Renal pelvis (tissue), 12 donors: ENCODE data around the gene DMRT1. TPM values are rescaled to one million over a fixed set of nuclear protein-coding genes. Genes with fewer than 3 reads are reported as not detected.
A peak's percentile ranks its signal among the peaks of the same experiment; 100 is the strongest.

Source experiments
- DNase-seq: peaks from one replicate; pipeline ENCODE4 v3.0.0-alpha.2; 2013
- long read RNA-seq, 16 experiments: transcript quantifications; one replicate each; lab custom pipeline, GENCODE V29; 2026
- polyA plus RNA-seq, 3 donors: library from polyadenylated mRNA; unstranded; fragments of 120-200 nt; gene quantifications; one replicate each; pipeline ENCODE4 v1.2.1, GENCODE V29; 2013; ENCODE audit not compliant: insufficient read length in 3 of 3

DMRT1 gene
- under 1 TPM in 1 of 3 donors, not detected in 2; 0.04 TPM for polyA plus RNA-seq
- long read RNA-seq, donor 1 = 0 reads
- long read RNA-seq, donor 2 = 0 reads
- long read RNA-seq, donor 3 = 0 reads
- long read RNA-seq, donor 4 = 0 reads
- long read RNA-seq, donor 5 = 0 reads
- long read RNA-seq, donor 6 = 0 reads
- long read RNA-seq, donor 7 = 0 reads
- long read RNA-seq, donor 8 = 0 reads
- long read RNA-seq, donor 9 = 0 reads
- long read RNA-seq, donor 10 = 0 reads
- long read RNA-seq, donor 11 = 0 reads
- long read RNA-seq, donor 12 = 0 reads
- long read RNA-seq, donor 13 = 0 reads
- long read RNA-seq, donor 14 = 0 reads
- long read RNA-seq, donor 15 = 0 reads
- long read RNA-seq, donor 16 = 0 reads

GRCh38 chr9:841371-842209 is at the start of gene DMRT1:
TSS of gene DMRT1 (plus strand) at chr9:841697. CDS start at chr9:841839, 142 bp downstream.
- DNase-seq = no peak

- DNase-seq = no peak
Observed at GRCh38 chr9:792331-793260, 48.9 kb upstream of the DMRT1 start.

GRCh38 chr9:794386-794785 is 47.1 kb upstream of the DMRT1 start:
- no peak for DNase-seq

GRCh38 chr9:795869-796268 is 45.6 kb upstream of the DMRT1 start:
- DNase-seq = no peak

GRCh38 chr9:800591-801150 is 40.8 kb upstream of the DMRT1 start:
- DNase-seq = no peak

GRCh38 chr9:801399-802071 is 40.0 kb upstream of the DMRT1 start:
- DNase-seq = peak; percentile 49

GRCh38 chr9:804026-804425 is 37.5 kb upstream of the DMRT1 start:
- DNase-seq = no peak

GRCh38 chr9:805151-805550 is 36.3 kb upstream of the DMRT1 start:
- no peak for DNase-seq

GRCh38 chr9:806285-807156 is 35.0 kb upstream of the DMRT1 start:
- peak; percentile 26 for DNase-seq

- DNase-seq = no peak
Observed at GRCh38 chr9:811106-811531, 30.4 kb upstream of the DMRT1 start.

- no peak for DNase-seq
Observed at GRCh38 chr9:818958-819357, 22.5 kb upstream of the DMRT1 start.

- DNase-seq = no peak
Observed at GRCh38 chr9:826500-827280, 14.8 kb upstream of the DMRT1 start.

- DNase-seq = no peak
Observed at GRCh38 chr9:840343-840742, 1.2 kb upstream of the DMRT1 start.

GRCh38 chr9:842635-843426 is 1.3 kb downstream of the DMRT1 start:
- no peak for DNase-seq

GRCh38 chr9:843427-843785 is 1.9 kb downstream of the DMRT1 start:
- no peak for DNase-seq

- DNase-seq = no peak
Observed at GRCh38 chr9:846852-847251, 5.4 kb downstream of the DMRT1 start.

GRCh38 chr9:847505-847904 is 6.0 kb downstream of the DMRT1 start:
- no peak for DNase-seq

GRCh38 chr9:849431-849830 is 7.9 kb downstream of the DMRT1 start:
- DNase-seq = no peak
